Heart left ventricle (tissue), 13 donors: ENCODE results near the gene BOK.

ENCODE experiments used
- CTCF ChIP-seq, 12 donors: fragments of 200-600 bp; sonication (generic) in 4 of 12; IDR thresholded peaks; one replicate each; pipeline versions ENCODE4 v1.5.0 to v1.8.0; 2018 to 2022; ENCODE audit warnings: antibody characterized with exemption in 12 of 12, mild to moderate bottlenecking in 5 of 12
- POLR2A ChIP-seq, 2 donors: fragments of 450-650 bp; IDR thresholded peaks; one replicate each; pipeline ENCODE4 v1.6.1; 2017; ENCODE audit warnings: antibody characterized with exemption in 2 of 2, mild to moderate bottlenecking in 2 of 2, moderate library complexity in 2 of 2
- donor health status: ischemic (EF 13 %, LVEDD 7.1; RV severe dilation, severe dysfunction).
- donor health status: DM: no; HTN: yes; CAD: no.
- donor health status: DM: no; HTN: no; CAD: no.
- donor health status: ischemic (EF 25% LVEDD 6.9; RV normal size, moderate dysfunction).
- donor health status: ischemic (EF 25% LVEDD 5.7; RV mildly dilated, moderate dysfunction).
- donor health status: ischemic (EF 35%, LVEDD 5.7; RV mildly dilated, moderate dysfunction).
- donor health status: nonischemic (EF 11% LVEDD 7.7; RV severe dilation, severe dysfunction).
- donor health status: DM: yes; HTN: yes; CAD: no.
- donor health status: PGD.
- donor health status: ischemic (EF 29% LVEDD 5.4; RV normal size, mild dysfunction).
- donor health status: nonischemic (EF 23%, LVEDD 6.1; RV moderate dilation, normal function).

DNA sequence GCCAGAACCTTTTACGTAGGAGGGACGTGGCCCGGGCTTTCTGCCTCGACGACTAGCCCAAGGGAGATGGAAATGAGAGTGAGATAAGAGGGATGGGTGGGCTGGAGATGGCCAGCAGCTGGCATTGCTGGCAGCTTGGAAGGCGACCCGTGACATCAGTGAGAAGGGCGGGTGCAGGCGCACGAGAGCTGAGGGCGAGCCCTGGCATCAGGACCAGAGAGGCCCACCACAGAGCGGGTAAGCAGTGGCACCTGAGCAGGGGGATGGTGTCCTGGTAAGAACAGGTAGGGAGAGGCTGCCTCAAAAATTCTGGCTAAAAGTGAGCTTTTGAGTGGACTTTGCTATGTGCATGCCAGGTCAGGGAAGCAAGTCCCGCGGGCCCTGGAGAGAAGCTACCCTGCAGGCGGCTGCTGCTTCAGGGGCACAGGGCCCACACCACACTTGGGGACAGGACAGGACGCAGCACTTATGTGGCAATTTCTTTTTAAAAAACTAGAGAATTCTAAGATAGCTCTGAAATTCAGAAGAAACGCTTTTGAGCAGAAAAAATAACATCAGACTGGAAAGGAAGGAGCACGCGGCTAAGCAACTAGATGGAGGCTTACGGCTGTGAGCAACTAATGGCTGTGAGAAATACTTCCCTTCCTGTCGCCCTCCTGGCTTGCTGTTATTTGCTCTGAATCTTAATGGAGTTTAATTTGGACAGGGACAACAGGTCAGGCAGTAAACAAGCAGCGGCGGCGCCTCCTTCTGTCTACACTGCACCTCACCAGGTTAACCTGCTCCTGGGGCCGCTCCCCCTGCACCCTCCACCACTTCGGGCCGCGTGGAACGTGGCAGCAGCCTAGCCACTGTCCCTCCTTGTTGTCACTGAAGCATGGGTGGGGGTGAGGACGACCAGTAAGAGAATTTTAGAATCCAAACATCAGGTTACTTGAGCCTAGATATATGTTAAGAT is 57.9 kb downstream of the BOK start:
- TF ChIP-seq POLR2A (IDR thresholded peaks at IDR 0.05), result no peak
- TF ChIP-seq CTCF (IDR thresholded peaks at IDR 0.05), result no peak
